C4-2B (cell line): Measurements from ENCODE around the gene KIF13A.
"Not testable (repeated sequence)": the region's sequence is repeated elsewhere in the genome, so short reads cannot be mapped to it uniquely, and the experiment has no call there.

Source experiments
- H3K27ac ChIP-seq: fragments of 450-650 bp; 2 replicates; pipeline ENCODE4 v1.5.1; 2017
- ZFX ChIP-seq: fragments of 450-650 bp; IDR thresholded peaks from 2 replicates; pipeline ENCODE4 v1.6.1; 2017
- TF ChIP-seq, protein P1 (sequence below): fragments of 450-650 bp; conservative IDR thresholded peaks from 2 replicates; pipeline ENCODE4 v1.5.1; 2017; ENCODE audit warnings: mild to moderate bottlenecking

KIF13A gene

DNA sequence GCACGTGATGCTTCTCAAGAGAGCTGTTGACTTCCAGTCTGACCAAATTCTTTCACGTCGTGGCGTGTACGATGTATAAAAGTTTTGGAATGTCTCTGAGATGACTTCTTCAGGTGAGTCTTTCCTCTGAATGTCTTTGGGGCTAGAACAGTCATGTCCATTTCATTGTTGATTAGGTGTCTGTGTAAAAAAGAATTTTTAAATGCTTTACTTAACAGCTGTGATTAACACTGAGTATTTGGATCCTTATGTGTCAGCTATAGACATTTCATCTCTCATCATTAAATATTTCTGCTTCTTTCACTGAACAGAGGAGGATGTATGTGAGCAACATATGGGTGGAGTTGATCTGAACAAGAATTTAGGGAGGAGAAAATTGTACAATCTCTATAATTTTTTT, 29.3 kb upstream of the KIF13A start:
- TF ChIP-seq, protein P1, sequence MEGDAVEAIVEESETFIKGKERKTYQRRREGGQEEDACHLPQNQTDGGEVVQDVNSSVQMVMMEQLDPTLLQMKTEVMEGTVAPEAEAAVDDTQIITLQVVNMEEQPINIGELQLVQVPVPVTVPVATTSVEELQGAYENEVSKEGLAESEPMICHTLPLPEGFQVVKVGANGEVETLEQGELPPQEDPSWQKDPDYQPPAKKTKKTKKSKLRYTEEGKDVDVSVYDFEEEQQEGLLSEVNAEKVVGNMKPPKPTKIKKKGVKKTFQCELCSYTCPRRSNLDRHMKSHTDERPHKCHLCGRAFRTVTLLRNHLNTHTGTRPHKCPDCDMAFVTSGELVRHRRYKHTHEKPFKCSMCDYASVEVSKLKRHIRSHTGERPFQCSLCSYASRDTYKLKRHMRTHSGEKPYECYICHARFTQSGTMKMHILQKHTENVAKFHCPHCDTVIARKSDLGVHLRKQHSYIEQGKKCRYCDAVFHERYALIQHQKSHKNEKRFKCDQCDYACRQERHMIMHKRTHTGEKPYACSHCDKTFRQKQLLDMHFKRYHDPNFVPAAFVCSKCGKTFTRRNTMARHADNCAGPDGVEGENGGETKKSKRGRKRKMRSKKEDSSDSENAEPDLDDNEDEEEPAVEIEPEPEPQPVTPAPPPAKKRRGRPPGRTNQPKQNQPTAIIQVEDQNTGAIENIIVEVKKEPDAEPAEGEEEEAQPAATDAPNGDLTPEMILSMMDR = no peak
- no peak for TF ChIP-seq ZFX
- no peak overlapping the region for H3K27ac ChIP-seq

DNA sequence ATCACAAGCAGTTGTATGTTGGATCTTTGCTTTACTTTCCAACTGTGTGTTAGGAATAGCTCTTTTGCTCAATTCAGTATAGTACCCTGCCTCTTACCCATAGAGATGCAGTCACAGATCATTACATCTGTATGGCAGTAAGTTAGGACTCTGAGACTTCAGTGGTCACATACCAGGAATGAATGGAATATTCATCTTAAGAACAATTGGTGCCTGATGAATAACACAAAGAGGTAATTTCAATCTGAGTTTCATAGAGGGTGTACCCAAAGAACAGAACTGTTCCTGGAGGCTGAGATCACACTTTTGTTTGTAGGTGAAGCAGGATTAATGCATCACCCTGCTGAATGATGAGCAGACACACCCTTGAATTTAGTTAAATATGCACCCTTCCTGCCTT, 28.7 kb upstream of the KIF13A start:
- no peak for TF ChIP-seq ZFX
- TF ChIP-seq, protein P1 = no peak
- H3K27ac ChIP-seq = no peak overlapping the region

DNA sequence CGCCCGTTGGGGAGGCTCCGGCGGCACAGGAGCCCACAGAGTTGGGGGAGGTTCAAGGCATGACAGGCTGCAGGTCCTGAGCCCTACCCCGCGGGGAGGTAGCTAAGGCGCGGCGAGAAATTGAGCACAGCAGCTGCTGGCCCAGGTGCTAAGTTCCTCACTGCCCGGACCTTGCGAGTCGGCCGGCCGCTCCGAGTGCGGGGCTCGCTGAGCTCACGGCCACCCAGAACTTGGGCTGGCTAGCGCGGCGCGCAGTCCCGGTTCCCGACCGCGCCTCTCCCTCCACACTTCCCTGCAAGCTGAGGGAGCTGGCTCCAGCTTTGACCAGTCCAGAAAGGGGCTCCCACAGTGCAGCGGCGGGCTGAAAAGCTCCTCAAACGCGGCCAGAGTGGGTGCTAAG, 23.9 kb upstream of the KIF13A start:
- no peak overlapping the region for H3K27ac ChIP-seq
- TF ChIP-seq, protein P1 = no peak

DNA sequence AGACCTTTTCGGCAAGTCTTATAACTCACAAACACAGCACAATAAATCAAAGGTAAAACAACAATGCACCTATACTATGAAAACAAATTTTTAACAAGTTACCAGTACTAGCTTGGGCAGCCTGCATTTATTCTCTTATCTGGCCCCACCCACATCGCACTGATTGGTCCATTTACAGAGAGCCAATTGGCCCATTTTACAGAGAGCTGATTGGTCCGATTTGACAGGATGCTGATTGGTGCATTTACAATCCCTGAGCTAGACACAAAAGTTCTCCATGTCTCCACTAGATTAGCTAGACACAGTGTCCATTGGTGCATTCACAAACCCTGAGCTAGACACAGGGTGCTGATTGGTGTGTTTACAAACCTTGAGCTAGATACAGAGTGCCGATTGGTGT, 23.1 kb upstream of the KIF13A start:
- H3K27ac ChIP-seq = not testable (repeated sequence)

DNA sequence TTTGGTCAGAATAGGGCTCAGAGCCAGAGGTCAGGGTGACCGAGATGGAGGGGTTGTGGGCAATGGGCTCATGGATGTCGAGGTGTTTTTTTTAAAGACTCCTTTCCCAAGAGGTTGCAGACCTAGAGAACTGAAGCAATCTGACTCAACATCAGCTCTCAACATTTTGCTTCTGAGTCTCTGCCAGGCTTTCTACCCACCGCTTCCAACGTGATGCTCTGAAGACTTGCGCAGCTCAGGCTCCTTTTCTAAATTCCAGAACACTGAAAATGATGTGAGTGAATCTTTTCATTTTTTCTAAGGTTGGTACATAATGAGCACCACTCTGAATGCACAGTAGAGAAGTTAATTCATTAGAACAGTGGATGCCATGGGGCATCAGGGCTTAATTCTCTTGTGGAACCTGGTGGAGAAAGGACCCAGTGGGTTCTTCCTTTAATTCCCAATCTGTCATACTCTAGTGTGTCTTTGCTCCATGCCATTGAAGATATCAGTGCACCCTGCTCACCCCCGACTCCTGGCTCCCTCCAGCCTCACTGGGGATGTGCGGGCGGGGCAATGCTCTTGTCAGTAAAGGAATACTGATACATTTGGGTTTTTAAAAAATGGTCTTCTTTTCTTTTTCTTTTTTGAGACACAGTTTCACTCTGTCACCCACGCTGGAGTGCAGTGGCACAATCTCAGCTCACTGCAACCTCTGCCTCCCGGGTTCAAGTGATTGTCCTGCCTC, 17.0 kb upstream of the KIF13A start:
- TF ChIP-seq, protein P1 = no peak
- no peak overlapping the region for H3K27ac ChIP-seq

DNA sequence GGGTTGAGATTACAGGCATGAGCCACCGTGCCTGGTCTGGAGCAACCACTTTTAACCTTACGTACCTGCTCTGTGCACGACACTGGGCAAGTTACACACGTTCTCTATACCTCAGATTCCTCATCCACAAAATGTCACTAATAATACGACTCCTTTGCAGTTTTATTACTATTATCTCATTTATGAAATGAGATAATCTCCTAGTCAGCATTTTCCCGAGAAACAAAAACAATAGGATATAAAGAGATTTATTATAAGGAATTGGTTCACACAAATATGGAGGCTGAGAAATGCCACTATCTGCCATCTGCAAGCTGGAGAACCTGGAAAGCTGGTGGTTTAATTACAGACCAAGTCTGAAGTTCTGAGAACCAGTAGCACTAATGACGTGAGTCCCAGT, 12.0 kb upstream of the KIF13A start:
- TF ChIP-seq, protein P1 = no peak
- no peak for TF ChIP-seq ZFX
- no peak overlapping the region for H3K27ac ChIP-seq

DNA sequence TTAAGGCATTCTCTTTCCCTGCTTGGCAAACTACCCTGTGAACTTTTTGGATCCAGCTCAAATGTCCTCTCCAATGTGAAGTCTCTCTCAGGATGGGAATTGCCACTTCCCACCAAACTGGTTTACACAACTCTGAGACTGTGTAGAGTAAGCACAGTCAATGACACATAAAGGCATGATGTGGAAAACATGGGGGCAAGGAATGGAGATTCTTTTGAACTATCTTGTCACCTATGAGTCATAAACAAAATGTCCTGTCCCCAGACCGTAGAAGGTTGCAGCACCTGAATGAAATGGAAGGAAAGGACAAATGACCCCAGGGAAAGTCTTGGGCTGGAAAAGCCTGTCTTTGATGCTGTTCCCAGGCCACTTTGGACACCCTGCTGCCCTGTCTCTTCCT, 11.0 kb upstream of the KIF13A start:
- H3K27ac ChIP-seq = no peak overlapping the region
- TF ChIP-seq, protein P1 = no peak
- no peak for TF ChIP-seq ZFX

DNA sequence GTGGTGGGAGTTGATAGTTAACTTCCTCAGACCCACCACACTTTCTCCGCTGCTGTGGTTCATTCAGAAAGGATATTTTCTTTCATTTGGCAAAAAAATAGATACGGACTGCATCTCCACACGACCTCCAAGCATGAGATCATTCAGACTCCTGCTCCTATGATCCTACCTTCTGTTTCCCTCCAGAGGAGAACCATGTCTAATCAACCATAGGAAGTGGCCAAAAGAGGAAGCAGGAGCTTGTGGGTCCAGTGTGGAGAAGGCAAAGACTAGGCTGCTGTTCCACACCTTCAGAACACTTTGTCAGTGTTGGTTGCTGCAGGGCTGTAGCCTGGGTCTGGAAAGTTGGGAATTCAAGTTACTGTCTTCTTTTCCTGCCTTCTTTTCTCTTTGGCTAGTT, 10.6 kb upstream of the KIF13A start:
- H3K27ac ChIP-seq = no peak overlapping the region
- TF ChIP-seq, protein P1 = no peak
- no peak for TF ChIP-seq ZFX
